ENCODE results near the gene SPEM2.
"Not testable (repeated sequence)": the region's sequence is repeated elsewhere in the genome, so short reads cannot be mapped to it uniquely, and the experiment has no call there.

SPEM2 gene

GRCh38 chr17:7464081-7464480 lies 38.7 kb downstream of the SPEM2 start:
- DNase-seq, result no peak
- in situ Hi-C loops (cut with HindIII; ENCODE audit: low pct_ligation_motif_present, low pct_unique_long_range_greater_than_20kb, low sequenced_read_pairs), result no loop called here

GRCh38 chr17:7465597-7466275 lies 40.3 kb downstream of the SPEM2 start:
- in situ Hi-C loops (cut with HindIII; ENCODE audit: low pct_ligation_motif_present, low pct_unique_long_range_greater_than_20kb, low sequenced_read_pairs), result no loop called here
- DNase-seq, result no peak

DNA sequence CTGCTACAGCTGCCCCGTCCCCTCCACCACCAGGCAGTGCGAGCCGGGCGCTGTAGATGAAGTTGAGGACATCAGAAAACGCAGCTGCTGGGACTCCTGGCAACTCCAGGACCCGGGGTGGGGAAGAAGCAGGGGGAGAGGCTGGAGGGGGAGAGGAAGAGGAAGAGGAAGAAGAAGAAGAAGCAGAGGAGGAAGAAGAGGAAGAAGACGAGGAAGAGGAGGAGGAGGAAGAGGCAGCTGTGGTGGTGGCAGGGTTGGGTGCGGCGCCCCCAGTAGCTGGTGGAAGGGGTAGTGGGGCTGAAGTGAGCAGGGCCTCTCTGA lies 40.9 kb downstream of the SPEM2 start:
- no peak for DNase-seq
- in situ Hi-C loops (cut with HindIII; ENCODE audit: low pct_ligation_motif_present, low pct_unique_long_range_greater_than_20kb, low sequenced_read_pairs), result no loop called here

DNA sequence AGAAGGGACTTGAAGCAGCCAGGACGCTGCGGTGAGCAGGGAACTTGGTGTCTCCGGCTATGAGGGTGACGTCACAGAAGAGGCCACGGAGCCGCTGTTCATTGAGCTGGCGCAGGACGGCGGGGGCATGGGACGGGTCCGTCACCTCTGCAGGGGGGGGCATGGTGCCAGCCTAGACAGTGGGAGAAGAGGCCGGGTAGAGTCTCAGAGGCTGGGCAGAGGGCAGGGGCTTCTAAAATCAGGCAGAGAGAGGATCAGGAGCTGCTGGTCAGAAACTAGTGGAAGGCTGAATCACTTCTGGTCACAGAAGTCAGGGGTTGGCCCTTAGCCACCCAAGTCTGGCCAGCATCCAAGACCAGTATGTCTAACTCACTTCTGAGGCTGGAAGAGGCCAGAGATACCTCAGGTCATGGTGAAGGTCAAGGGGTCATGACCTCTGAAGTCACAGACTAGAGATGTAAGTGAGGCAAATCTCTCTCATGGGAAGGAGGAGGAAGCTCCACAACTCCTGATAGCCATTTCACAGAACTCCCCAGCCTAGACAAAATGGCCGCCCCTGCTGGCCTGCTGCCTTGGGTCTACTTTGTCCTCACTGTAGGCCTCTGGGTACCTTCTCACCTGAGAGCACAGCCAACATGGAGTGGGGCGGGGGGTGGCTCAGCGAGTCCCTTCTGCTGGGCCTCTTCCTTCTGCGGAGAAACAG lies 41.4 kb downstream of the SPEM2 start:
- peak; percentile 41 for DNase-seq
- in situ Hi-C loops (cut with HindIII; ENCODE audit: low pct_ligation_motif_present, low pct_unique_long_range_greater_than_20kb, low sequenced_read_pairs), result no loop called here

DNA sequence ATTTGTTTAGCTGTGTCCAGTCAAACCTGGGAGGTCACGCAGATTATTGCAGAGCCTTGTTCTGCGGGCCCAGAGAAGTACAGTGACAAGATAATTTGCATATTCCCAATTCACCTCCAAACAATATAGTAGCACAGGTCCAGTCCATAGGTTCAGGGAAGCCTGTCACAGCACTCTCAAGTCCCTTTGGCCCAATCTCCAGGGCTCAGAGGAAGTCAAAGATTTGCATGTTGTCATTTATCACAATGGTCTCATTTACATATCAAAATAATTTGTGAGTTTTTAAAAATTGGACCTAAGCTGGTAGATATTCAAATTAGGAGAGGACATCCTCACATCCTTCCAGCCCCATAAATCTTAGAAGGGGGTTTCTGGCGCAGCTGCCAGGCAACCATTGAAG lies 42.1 kb downstream of the SPEM2 start:
- in situ Hi-C loops (cut with HindIII; ENCODE audit: low pct_ligation_motif_present, low pct_unique_long_range_greater_than_20kb, low sequenced_read_pairs), result no loop called here

GRCh38 chr17:7468290-7468689 lies 42.9 kb downstream of the SPEM2 start:
- no peak for DNase-seq
- in situ Hi-C loops (cut with HindIII; ENCODE audit: low pct_ligation_motif_present, low pct_unique_long_range_greater_than_20kb, low sequenced_read_pairs), result no loop called here

More for the DNA sequence above, 42.1 kb downstream of the SPEM2 start:
- no peak for DNase-seq

DNA sequence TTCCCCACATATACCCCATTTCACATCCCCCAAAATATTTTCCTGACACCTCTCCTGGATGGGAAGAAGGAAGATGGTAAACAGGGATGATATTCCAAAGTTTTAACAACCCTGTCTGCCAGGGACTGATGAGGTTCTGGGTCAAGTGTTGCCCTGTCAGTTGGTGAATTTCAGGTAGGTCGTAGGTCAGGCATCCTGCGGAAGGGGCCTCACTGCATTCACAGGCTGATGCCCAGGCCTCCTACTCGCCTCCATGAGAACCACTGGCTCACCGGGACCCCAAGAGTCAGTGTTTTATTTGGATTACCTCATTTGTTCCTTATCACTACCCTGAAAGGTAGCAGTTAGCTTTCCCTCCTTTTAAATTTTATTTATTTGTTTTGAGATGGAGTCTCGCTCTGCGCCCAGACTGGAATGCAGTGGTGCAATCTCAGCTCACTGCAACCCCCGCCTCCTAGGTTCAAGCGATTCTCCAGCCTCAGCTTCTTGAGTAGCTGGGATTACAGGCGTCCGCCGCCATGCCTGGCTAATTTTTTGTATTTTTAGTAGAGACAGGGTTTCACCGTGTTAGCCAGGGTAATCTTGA lies 43.5 kb downstream of the SPEM2 start:
- DNase-seq, result no peak
- in situ Hi-C loops (cut with HindIII; ENCODE audit: low pct_ligation_motif_present, low pct_unique_long_range_greater_than_20kb, low sequenced_read_pairs), result no loop called here

DNA sequence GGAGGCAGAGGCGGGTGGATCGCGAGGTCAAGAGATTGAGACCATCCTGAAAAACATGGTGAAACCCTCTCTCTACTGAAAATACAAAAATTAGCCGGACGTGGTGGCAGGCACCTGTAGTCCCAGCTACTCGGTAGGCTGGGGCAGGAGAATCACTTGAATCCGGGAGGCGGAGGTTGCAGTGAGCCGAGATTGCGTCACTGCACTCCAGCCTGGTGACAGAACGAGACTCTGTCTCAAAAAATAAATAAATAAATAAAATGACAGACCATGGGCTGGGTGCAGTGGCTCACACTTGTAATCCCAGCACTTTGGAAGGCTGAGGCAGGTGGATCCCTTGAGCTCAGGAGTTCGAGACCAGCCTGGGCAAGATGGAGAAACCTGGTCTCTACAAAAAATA lies 44.4 kb downstream of the SPEM2 start:
- DNase-seq; in situ Hi-C loops (cut with HindIII; ENCODE audit: low pct_ligation_motif_present, low pct_unique_long_range_greater_than_20kb, low sequenced_read_pairs): not testable (repeated sequence)

DNA sequence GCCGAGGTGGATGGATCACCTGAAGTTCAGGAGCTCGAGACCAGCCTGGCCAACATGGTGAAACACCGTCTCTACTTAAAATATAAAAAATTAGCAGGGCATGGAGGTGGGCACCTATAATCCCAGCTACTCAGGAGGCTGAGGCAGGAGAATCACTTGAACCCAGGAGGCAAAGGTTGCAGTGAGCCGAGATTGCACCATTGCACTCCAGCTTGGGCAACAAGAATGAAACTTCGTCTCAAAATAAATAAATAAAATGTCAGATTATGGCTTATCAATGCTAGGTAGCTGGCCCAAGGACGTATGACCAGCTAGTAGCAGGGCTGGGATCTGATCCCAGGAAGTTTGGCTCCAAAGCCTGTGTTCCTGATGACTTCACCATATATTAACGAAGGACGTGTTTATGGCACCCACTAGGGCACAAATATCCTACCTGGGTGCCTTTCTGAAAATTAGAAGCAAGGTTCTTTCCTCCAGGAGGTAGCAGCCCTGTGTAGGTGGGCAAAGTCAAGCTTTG lies 45.1 kb downstream of the SPEM2 start:
- DNase-seq; in situ Hi-C loops (cut with HindIII; ENCODE audit: low pct_ligation_motif_present, low pct_unique_long_range_greater_than_20kb, low sequenced_read_pairs): not testable (repeated sequence)

DNA sequence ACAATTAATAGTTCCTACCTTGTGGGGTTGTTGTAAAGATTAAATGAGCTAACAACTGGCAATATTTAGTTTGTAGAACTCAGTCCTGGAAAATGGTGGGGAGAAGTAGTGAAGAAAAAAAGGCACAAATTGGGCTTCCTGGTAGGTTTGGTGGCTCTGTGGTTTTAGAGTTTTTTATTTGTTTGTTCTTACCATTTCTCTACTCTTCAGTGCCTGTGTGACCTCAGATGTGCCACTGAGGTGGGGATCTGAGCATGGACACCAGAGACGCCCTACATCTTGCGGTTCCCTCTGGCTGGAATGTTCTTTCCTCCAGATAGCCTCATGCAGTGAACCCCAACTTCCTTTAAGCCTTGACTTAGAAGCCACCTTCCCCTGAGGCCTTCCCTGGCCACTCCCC lies 46.3 kb downstream of the SPEM2 start:
- no peak for DNase-seq
- in situ Hi-C loops (cut with HindIII; ENCODE audit: low pct_ligation_motif_present, low pct_unique_long_range_greater_than_20kb, low sequenced_read_pairs), result no loop called here

DNA sequence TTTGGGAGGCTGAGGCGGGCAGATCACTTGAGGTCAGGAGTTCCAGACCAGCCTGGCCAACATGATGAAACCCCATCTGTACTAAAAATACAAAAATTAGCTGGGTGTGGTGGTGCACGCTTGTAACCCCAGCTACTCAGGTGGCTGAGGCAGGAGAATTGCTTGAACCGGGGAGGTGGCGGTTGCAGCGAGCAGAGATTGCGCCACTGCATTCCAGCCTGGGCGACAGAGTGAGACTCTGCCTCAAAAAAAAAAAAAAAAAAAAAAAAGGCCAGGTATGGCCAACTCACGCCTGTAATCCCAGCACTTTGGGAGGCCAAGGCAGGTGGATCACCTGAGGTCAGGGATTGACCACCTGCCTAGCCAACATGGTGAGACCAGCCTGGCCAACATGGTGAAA lies 49.4 kb downstream of the SPEM2 start:
- DNase-seq; in situ Hi-C loops (cut with HindIII; ENCODE audit: low pct_ligation_motif_present, low pct_unique_long_range_greater_than_20kb, low sequenced_read_pairs): not testable (repeated sequence)

- no peak for DNase-seq
- in situ Hi-C loops (cut with HindIII; ENCODE audit: low pct_ligation_motif_present, low pct_unique_long_range_greater_than_20kb, low sequenced_read_pairs), result no loop called here
Observed at GRCh38 chr17:7475764-7476422, 50.5 kb downstream of the SPEM2 start.

- DNase-seq, result peak; percentile 38
- in situ Hi-C loops (cut with HindIII; ENCODE audit: low pct_ligation_motif_present, low pct_unique_long_range_greater_than_20kb, low sequenced_read_pairs), result no loop called here
Observed at GRCh38 chr17:7476494-7476893, 51.1 kb downstream of the SPEM2 start.

DNA sequence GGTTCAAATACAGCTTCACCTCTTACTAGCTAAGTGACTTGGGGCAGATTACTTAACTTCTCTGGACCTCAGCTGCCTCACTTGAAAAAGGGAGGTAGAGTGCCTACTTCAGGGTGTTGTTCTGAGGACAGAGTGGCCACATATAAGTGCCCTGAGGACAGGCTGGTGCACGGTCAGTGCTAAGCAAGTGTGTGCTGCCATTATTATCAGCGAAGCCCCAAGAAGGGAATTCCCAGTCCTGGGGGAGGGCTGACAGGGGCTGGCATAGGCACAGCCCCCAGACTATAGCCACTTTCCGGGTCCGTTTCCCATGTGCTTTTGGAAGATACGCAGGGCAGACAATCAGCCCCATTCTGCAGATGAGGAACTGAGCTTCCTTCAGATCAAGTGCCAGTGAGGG lies 51.5 kb downstream of the SPEM2 start:
- in situ Hi-C loops (cut with HindIII; ENCODE audit: low pct_ligation_motif_present, low pct_unique_long_range_greater_than_20kb, low sequenced_read_pairs), result no loop called here
- DNase-seq, result no peak
